Measurements from ENCODE around the gene SPNS2.

DNA sequence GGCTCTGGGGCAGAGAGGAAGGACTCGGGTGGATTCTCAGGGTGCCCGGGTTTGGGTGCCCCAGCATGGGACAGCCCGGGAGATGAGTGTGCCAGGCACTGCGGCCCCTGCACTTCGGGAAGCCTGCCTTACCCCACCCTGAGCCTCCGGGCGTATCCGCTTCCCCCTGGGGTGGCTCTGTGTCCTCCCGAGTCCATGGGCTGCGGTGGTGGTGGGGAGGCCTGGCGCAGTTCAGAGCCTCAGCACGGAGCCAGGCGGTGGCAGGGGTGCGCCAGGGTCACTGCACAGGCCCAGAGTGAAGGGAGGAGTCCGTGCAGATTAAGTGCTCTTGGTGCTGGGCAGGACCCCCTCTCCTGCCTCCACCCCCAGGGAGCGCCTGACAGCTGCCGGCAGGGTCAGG, 35.8 kb downstream of the SPNS2 start:
- TF ChIP-seq, protein P1, sequence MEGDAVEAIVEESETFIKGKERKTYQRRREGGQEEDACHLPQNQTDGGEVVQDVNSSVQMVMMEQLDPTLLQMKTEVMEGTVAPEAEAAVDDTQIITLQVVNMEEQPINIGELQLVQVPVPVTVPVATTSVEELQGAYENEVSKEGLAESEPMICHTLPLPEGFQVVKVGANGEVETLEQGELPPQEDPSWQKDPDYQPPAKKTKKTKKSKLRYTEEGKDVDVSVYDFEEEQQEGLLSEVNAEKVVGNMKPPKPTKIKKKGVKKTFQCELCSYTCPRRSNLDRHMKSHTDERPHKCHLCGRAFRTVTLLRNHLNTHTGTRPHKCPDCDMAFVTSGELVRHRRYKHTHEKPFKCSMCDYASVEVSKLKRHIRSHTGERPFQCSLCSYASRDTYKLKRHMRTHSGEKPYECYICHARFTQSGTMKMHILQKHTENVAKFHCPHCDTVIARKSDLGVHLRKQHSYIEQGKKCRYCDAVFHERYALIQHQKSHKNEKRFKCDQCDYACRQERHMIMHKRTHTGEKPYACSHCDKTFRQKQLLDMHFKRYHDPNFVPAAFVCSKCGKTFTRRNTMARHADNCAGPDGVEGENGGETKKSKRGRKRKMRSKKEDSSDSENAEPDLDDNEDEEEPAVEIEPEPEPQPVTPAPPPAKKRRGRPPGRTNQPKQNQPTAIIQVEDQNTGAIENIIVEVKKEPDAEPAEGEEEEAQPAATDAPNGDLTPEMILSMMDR (IDR thresholded peaks at IDR 0.05) = no peak
- TF ChIP-seq POLR2A (IDR thresholded peaks at IDR 0.05) = no peak
